Neural progenitor cell (in vitro differentiated cells): Measurements from ENCODE around the gene EHMT2. TPM values are rescaled to one million over a fixed set of nuclear protein-coding genes. Genes with fewer than 3 reads are reported as not detected.

Source experiments
- DNase-seq: peaks from one replicate; pipeline ENCODE4 v3.0.0-alpha.2; 2016; ENCODE audit warnings: low spot score
- H2AFZ ChIP-seq: fragments of 200-600 bp; sonication (generic); replicated peaks from 2 replicates; pipeline ENCODE4 v1.6.1; 2016; ENCODE audit warnings: antibody characterized with exemption
- H3F3A ChIP-seq: fragments of 200-600 bp; sonication (generic); 2 replicates; pipeline ENCODE4 v1.6.1; 2016; ENCODE audit warnings: antibody characterized with exemption, low read depth
- H3K27ac ChIP-seq: fragments of 200-600 bp; sonication (generic); 2 replicates; pipeline ENCODE4 v1.5.1; 2016; ENCODE audit warnings: mild to moderate bottlenecking
- H3K27me3 ChIP-seq: fragments of 200-600 bp; sonication (generic); 2 replicates; pipeline ENCODE4 v1.6.1; 2016; ENCODE audit warnings: mild to moderate bottlenecking, moderate library complexity
- H3K36me3 ChIP-seq: fragments of 200-600 bp; sonication (generic); 2 replicates; pipeline ENCODE4 v1.5.1; 2016
- H3K4me1 ChIP-seq: fragments of 200-600 bp; sonication (generic); 2 replicates; pipeline ENCODE4 v1.6.1; 2016; ENCODE audit warnings: mixed run types
- H3K4me2 ChIP-seq: fragments of 200-600 bp; sonication (generic); 2 replicates; pipeline ENCODE4 v1.6.1; 2016
- H3K4me3 ChIP-seq: fragments of 200-600 bp; sonication (generic); 2 replicates; pipeline ENCODE4 v1.5.1; 2016
- H3K79me2 ChIP-seq: fragments of 200-600 bp; sonication (generic); 2 replicates; pipeline ENCODE4 v1.6.1; 2016; ENCODE audit warnings: low read depth
- H3K9ac ChIP-seq: fragments of 200-600 bp; sonication (generic); 2 replicates; pipeline ENCODE4 v1.6.1; 2016
- H3K9me3 ChIP-seq: fragments of 200-600 bp; sonication (generic); 2 replicates; pipeline ENCODE4 v1.5.1; 2016; ENCODE audit warnings: low read depth
- H4K20me1 ChIP-seq: fragments of 200-600 bp; sonication (generic); 2 replicates; pipeline ENCODE4 v1.6.1; 2016; ENCODE audit warnings: low read depth
- H3K27ac Mint-ChIP-seq: 3 replicates; pipeline ENCODE4 v1.8.0; 2021; ENCODE audit warnings: mixed read lengths
- H3K27me3 Mint-ChIP-seq: 2 replicates; pipeline ENCODE4 v1.8.0; 2022; ENCODE audit warnings: low read depth, mild to moderate bottlenecking, inconsistent platforms, moderate library complexity, mixed read lengths; ENCODE audit not compliant: insufficient read depth
- H3K36me3 Mint-ChIP-seq: 3 replicates; pipeline ENCODE4 v1.8.0; 2021; ENCODE audit warnings: mixed read lengths
- H3K4me1 Mint-ChIP-seq: 3 replicates; pipeline ENCODE4 v1.8.0; 2021; ENCODE audit warnings: mixed read lengths
- H3K4me3 Mint-ChIP-seq: 3 replicates; pipeline ENCODE4 v1.8.0; 2021; ENCODE audit warnings: mild to moderate bottlenecking, moderate library complexity, mixed read lengths
- H3K9me3 Mint-ChIP-seq: 3 replicates; pipeline ENCODE4 v1.8.0; 2020; ENCODE audit warnings: mixed read lengths
- CTCF ChIP-seq: fragments of 200-600 bp; sonication (generic); IDR thresholded peaks from 2 replicates; pipeline ENCODE4 v1.5.1; 2017; ENCODE audit warnings: antibody characterized with exemption, mild to moderate bottlenecking
- EZH2 ChIP-seq: fragments of 200-600 bp; sonication (generic); IDR thresholded peaks from 2 replicates; pipeline ENCODE4 v1.6.1; 2017; ENCODE audit warnings: antibody characterized with exemption, mild to moderate bottlenecking, moderate library complexity
- EZH2phosphoT487 ChIP-seq: fragments of 200-600 bp; sonication (generic); IDR thresholded peaks from 2 replicates; pipeline ENCODE4 v1.6.1; 2017; ENCODE audit warnings: antibody characterized with exemption
- total RNA-seq: library from RNA; depleted of rRNA; stranded (reverse); fragments of >200 nt; gene quantifications from 2 replicates; pipeline ENCODE4 v1.2.3, GENCODE V29; 2015; ENCODE audit warnings: low replicate concordance

Gene EHMT2
- total RNA-seq, 1 donor from 2014 or later, result 93.3 TPM

- Histone ChIP-seq H3K27me3 (no peaks in the 10 kb centered on the region), H2AFZ (no peak overlapping the region), H3F3A (peaks cover 52% of the 10 kb centered on the region), H3K4me3 (peak overlapping the region; percentile 75), H3K9ac (peak overlapping the region; percentile 45), H3K36me3 (peaks cover 1% of the 10 kb centered on the region), H3K4me2 (peak overlapping the region; percentile 95), H3K9me3 (no peaks in the 10 kb centered on the region), H3K79me2 (peaks cover 55% of the 10 kb centered on the region), H4K20me1 (peaks cover 30% of the 10 kb centered on the region), H3K4me1 (peaks cover 32% of the 10 kb centered on the region), H3K27ac (peak overlapping the region; percentile 58)
- peak overlapping the region; percentile 86 for H3K4me3 Mint-ChIP-seq
- no peak overlapping the region for H3K27ac Mint-ChIP-seq
- H3K4me1 Mint-ChIP-seq, result peaks cover 36% of the 10 kb centered on the region
- H3K36me3 Mint-ChIP-seq, result peaks cover 2% of the 10 kb centered on the region
- H3K9me3 Mint-ChIP-seq, result no peaks in the 10 kb centered on the region
- H3K27me3 Mint-ChIP-seq, result peaks cover 1% of the 10 kb centered on the region
- TF ChIP-seq CTCF, result no peak
- TF ChIP-seq EZH2phosphoT487, result no peak
- peak; percentile 29 for DNase-seq
Measured at GRCh38 chr6:31900917-31901414, 3.5 kb upstream of the EHMT2 start.

GRCh38 chr6:31899882-31900722, 2.6 kb upstream of the EHMT2 start:
- Mint-ChIP-seq H3K4me3 (peak overlapping the region; percentile 86), H3K27me3 (no peaks in the 10 kb centered on the region), H3K9me3 (no peaks in the 10 kb centered on the region), H3K36me3 (peaks cover 8% of the 10 kb centered on the region), H3K4me1 (peaks cover 38% of the 10 kb centered on the region), H3K27ac (no peak overlapping the region)
- Histone ChIP-seq H3K27ac (no peak overlapping the region), H3K27me3 (no peaks in the 10 kb centered on the region), H3K36me3 (peaks cover 10% of the 10 kb centered on the region), H3F3A (peaks cover 53% of the 10 kb centered on the region), H3K4me1 (peaks cover 26% of the 10 kb centered on the region), H3K4me3 (no peak overlapping the region), H4K20me1 (peaks cover 36% of the 10 kb centered on the region), H3K9me3 (no peaks in the 10 kb centered on the region), H3K4me2 (peak overlapping the region; percentile 95), H2AFZ (no peak overlapping the region), H3K79me2 (peaks cover 63% of the 10 kb centered on the region), H3K9ac (no peak overlapping the region)
- no peak for DNase-seq
- TF ChIP-seq EZH2 (no peak), EZH2phosphoT487 (no peak), CTCF (no peak)

GRCh38 chr6:31899215-31899614, 1.7 kb upstream of the EHMT2 start:
- Histone ChIP-seq H3K27ac (no peak overlapping the region), H3K9ac (no peak overlapping the region), H3K79me2 (peaks cover 67% of the 10 kb centered on the region), H4K20me1 (peaks cover 36% of the 10 kb centered on the region), H3K36me3 (peaks cover 13% of the 10 kb centered on the region), H3K4me2 (peak overlapping the region; percentile 97), H3K27me3 (no peaks in the 10 kb centered on the region), H3F3A (peaks cover 53% of the 10 kb centered on the region), H2AFZ (no peak overlapping the region), H3K9me3 (no peaks in the 10 kb centered on the region), H3K4me3 (no peak overlapping the region), H3K4me1 (peaks cover 26% of the 10 kb centered on the region)
- no peak for TF ChIP-seq EZH2phosphoT487
- TF ChIP-seq CTCF, result no peak
- no peak for TF ChIP-seq EZH2
- Mint-ChIP-seq H3K27ac (no peak overlapping the region), H3K4me1 (peaks cover 38% of the 10 kb centered on the region), H3K4me3 (peak overlapping the region; percentile 76), H3K27me3 (no peaks in the 10 kb centered on the region), H3K9me3 (no peaks in the 10 kb centered on the region), H3K36me3 (peaks cover 8% of the 10 kb centered on the region)
- DNase-seq, result no peak
